Suprapubic skin (tissue), 3 donors: Measurements from ENCODE around the gene SHROOM3.

Experiments
- POLR2A ChIP-seq, 2 donors: fragments of 450-650 bp; IDR thresholded peaks; one replicate each; pipeline ENCODE4 v1.6.1; 2017; ENCODE audit warnings: antibody characterized with exemption in 2 of 2, mild to moderate bottlenecking in 2 of 2, moderate library complexity in 2 of 2
- TF ChIP-seq, protein P1 (sequence below), 2 donors: fragments of 200-600 bp in 1 of 2; fragments of 450-650 bp in 1 of 2; sonication (generic) in 1 of 2; IDR thresholded peaks; one replicate each; pipeline ENCODE4 v1.5.1; 2016 to 2019; ENCODE audit warnings: antibody characterized with exemption in 2 of 2, mild to moderate bottlenecking in 1 of 2, moderate library complexity in 1 of 2

DNA sequence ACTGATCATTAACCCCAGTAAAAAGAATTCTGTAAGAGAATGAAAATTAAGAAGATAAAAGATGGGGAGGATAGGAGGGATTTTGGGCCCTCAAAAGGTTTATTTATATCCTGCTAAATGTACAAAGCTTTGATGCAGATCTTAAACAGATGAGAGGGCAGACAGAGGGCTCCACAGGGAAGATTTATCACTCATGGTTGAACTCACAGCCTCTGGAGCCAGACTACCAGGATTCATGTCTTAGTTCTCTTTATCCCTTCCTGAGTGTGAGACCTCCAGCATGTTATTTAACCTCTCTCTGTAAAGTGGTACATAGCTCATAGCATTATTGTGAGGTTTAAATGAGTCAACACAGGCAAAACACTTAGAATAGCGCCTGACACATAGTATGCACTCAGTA, 388.5 kb downstream of the SHROOM3 start:
- TF ChIP-seq, protein P1, sequence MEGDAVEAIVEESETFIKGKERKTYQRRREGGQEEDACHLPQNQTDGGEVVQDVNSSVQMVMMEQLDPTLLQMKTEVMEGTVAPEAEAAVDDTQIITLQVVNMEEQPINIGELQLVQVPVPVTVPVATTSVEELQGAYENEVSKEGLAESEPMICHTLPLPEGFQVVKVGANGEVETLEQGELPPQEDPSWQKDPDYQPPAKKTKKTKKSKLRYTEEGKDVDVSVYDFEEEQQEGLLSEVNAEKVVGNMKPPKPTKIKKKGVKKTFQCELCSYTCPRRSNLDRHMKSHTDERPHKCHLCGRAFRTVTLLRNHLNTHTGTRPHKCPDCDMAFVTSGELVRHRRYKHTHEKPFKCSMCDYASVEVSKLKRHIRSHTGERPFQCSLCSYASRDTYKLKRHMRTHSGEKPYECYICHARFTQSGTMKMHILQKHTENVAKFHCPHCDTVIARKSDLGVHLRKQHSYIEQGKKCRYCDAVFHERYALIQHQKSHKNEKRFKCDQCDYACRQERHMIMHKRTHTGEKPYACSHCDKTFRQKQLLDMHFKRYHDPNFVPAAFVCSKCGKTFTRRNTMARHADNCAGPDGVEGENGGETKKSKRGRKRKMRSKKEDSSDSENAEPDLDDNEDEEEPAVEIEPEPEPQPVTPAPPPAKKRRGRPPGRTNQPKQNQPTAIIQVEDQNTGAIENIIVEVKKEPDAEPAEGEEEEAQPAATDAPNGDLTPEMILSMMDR (IDR thresholded peaks at IDR 0.05), result no peak
- no peak for TF ChIP-seq POLR2A (IDR thresholded peaks at IDR 0.05)
